Body of pancreas (tissue), 4 donors: ENCODE data around the gene ZBP1.

Experiments used
- POLR2A ChIP-seq, 3 donors: fragments of 450-650 bp; IDR thresholded peaks; one replicate each; pipeline ENCODE4 v1.6.1; 2016; ENCODE audit warnings: antibody characterized with exemption in 3 of 3, mild to moderate bottlenecking in 2 of 3
- TF ChIP-seq, protein P1 (sequence below), 7 experiments: fragments of 450-650 bp in 4 of 7; fragments of 200-600 bp in 3 of 7; sonication (generic) in 3 of 7; IDR thresholded peaks; one replicate each; pipeline ENCODE4 v1.5.1; 2016 to 2019; ENCODE audit warnings: antibody characterized with exemption in 7 of 7

DNA sequence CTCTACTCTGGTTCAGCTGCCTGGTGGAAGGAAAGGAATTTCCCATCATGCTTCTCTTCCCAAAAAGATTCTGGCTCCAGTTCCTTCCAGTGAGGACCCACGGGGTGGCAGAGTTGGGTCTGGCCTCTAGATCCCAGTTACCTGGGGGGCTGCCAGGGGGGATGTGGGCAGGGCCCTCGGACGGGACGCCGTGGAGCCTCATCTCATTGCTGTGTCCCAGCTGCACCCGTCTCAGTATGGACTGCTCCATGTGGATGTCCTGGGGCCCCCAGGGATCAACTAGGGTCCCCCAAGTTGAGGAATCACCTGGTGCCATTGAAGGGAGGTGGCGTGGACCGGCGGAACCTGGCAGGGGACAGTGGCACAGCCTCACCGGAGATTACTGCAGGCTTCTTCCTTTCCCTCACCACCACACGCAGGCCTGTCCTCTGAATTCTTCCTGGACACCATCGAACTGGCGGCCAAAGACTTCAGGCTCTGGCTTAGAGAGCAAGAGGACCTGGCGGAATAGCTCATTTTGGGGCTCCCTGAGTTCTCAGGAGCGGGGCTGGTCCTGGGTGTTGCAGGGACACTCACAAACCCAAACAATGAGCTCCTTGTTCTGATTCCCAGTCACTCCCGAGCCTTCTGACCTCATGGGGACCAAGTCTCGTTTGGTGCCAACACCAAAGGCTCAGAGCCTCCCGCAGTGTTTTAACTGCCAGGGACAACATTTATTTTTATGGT is 8.5 kb downstream of the ZBP1 start:
- TF ChIP-seq, protein P1, sequence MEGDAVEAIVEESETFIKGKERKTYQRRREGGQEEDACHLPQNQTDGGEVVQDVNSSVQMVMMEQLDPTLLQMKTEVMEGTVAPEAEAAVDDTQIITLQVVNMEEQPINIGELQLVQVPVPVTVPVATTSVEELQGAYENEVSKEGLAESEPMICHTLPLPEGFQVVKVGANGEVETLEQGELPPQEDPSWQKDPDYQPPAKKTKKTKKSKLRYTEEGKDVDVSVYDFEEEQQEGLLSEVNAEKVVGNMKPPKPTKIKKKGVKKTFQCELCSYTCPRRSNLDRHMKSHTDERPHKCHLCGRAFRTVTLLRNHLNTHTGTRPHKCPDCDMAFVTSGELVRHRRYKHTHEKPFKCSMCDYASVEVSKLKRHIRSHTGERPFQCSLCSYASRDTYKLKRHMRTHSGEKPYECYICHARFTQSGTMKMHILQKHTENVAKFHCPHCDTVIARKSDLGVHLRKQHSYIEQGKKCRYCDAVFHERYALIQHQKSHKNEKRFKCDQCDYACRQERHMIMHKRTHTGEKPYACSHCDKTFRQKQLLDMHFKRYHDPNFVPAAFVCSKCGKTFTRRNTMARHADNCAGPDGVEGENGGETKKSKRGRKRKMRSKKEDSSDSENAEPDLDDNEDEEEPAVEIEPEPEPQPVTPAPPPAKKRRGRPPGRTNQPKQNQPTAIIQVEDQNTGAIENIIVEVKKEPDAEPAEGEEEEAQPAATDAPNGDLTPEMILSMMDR (IDR thresholded peaks at IDR 0.05) = no peak
- no peak for TF ChIP-seq POLR2A (IDR thresholded peaks at IDR 0.05)
